ENCODE measurements around the gene BACH1. TPM values are rescaled to one million over a fixed set of nuclear protein-coding genes. Genes with fewer than 3 reads are reported as not detected.
"Not testable (repeated sequence)": the region's sequence is repeated elsewhere in the genome, so short reads cannot be mapped to it uniquely, and the experiment has no call there.

The BACH1 gene
- total and polyA plus RNA-seq, 4 donors = 9.2 to 106 (median 54.2) TPM

GRCh38 chr21:29350246-29350779 is 51.6 kb downstream of the BACH1 start:
- WGBS, 2 donors = 90 to 95% methylated on average over 6 of the region's 6 CpGs
- no peaks in the 10 kb centered on the region for H3K27me3 ChIP-seq (ENCODE audit: control insufficient read depth in 3 of 3, insufficient read depth in 3 of 3, low read length in 2 of 3)
- H3K27ac ChIP-seq (ENCODE audit: low read depth in 1 of 2, low read length in 1 of 2) = no peak overlapping the region
- no peak overlapping the region for H3K9ac ChIP-seq (ENCODE audit: insufficient read depth in 1 of 2, low read length in 2 of 2)
- TF ChIP-seq CTCF (IDR thresholded peaks at IDR 0.05; ENCODE audit: control extremely low read depth, extremely low read depth) = no peak
- DNase-seq (no peak), ATAC-seq (ENCODE audit: insufficient read depth, low FRiP score) (no peak)
- no peaks in the 10 kb centered on the region for H3K9me3 ChIP-seq (ENCODE audit: control insufficient read depth in 4 of 4, insufficient read depth in 3 of 4, low read length in 3 of 4)
- no peak overlapping the region for H3K4me3 ChIP-seq
- peaks cover 0 to 7% (median 1%) of the 10 kb centered on the region in 4 donors for H3K36me3 ChIP-seq (ENCODE audit: control insufficient read depth in 4 of 4, insufficient read depth in 4 of 4, low read length in 4 of 4)
- H3K4me1 ChIP-seq (ENCODE audit: control insufficient read depth in 5 of 5, insufficient read depth in 5 of 5, low read length in 5 of 5) = peaks cover 0 to 10% (median 6%) of the 10 kb centered on the region in 5 donors

- peak; percentile 49 for ATAC-seq (ENCODE audit: insufficient read depth, low FRiP score)
- TF ChIP-seq CTCF (IDR thresholded peaks at IDR 0.05; ENCODE audit: control extremely low read depth, extremely low read depth) = no peak
- no peak overlapping the region for H3K9ac ChIP-seq (ENCODE audit: insufficient read depth in 1 of 2, low read length in 2 of 2)
- no peaks in the 10 kb centered on the region for H3K27me3 ChIP-seq (ENCODE audit: control insufficient read depth in 3 of 3, insufficient read depth in 3 of 3, low read length in 2 of 3)
- no peaks in the 10 kb centered on the region for H3K9me3 ChIP-seq (ENCODE audit: control insufficient read depth in 4 of 4, insufficient read depth in 3 of 4, low read length in 3 of 4)
- H3K27ac ChIP-seq (ENCODE audit: low read depth in 1 of 2, low read length in 1 of 2) = no peak overlapping the region
- H3K36me3 ChIP-seq (ENCODE audit: control insufficient read depth in 4 of 4, insufficient read depth in 4 of 4, low read length in 4 of 4) = peaks cover 0 to 7% (median 1%) of the 10 kb centered on the region in 4 donors
- DNase-seq = peak in 2 of 3 donors; percentile 37 to 63
- H3K4me3 ChIP-seq = no peak overlapping the region
- peaks cover 0 to 10% (median 6%) of the 10 kb centered on the region in 5 donors for H3K4me1 ChIP-seq (ENCODE audit: control insufficient read depth in 5 of 5, insufficient read depth in 5 of 5, low read length in 5 of 5)
These were observed 53.0 kb downstream of the BACH1 start for GRCh38 chr21:29351691-29352090.

- not testable (repeated sequence) for H3K36me3 ChIP-seq (ENCODE audit: control insufficient read depth in 4 of 4, insufficient read depth in 4 of 4, low read length in 4 of 4); ATAC-seq (ENCODE audit: insufficient read depth, low FRiP score); H3K4me3 ChIP-seq; H3K27ac ChIP-seq (ENCODE audit: low read depth in 1 of 2, low read length in 1 of 2); H3K9ac ChIP-seq (ENCODE audit: insufficient read depth in 1 of 2, low read length in 2 of 2); H3K9me3 ChIP-seq (ENCODE audit: control insufficient read depth in 4 of 4, insufficient read depth in 3 of 4, low read length in 3 of 4); H3K4me1 ChIP-seq (ENCODE audit: control insufficient read depth in 5 of 5, insufficient read depth in 5 of 5, low read length in 5 of 5); H3K27me3 ChIP-seq (ENCODE audit: control insufficient read depth in 3 of 3, insufficient read depth in 3 of 3, low read length in 2 of 3); DNase-seq
- 99% methylated on average over 14 of the region's 14 CpGs for WGBS, 2 donors
These were observed 56.5 kb downstream of the BACH1 start for GRCh38 chr21:29355043-29355710.

GRCh38 chr21:29356291-29356690 is 57.6 kb downstream of the BACH1 start:
- H3K27ac ChIP-seq (ENCODE audit: low read depth in 1 of 2, low read length in 1 of 2); H3K27me3 ChIP-seq (ENCODE audit: control insufficient read depth in 3 of 3, insufficient read depth in 3 of 3, low read length in 2 of 3); H3K9me3 ChIP-seq (ENCODE audit: control insufficient read depth in 4 of 4, insufficient read depth in 3 of 4, low read length in 3 of 4); DNase-seq; ATAC-seq (ENCODE audit: insufficient read depth, low FRiP score); H3K4me3 ChIP-seq; H3K4me1 ChIP-seq (ENCODE audit: control insufficient read depth in 5 of 5, insufficient read depth in 5 of 5, low read length in 5 of 5); H3K9ac ChIP-seq (ENCODE audit: insufficient read depth in 1 of 2, low read length in 2 of 2); H3K36me3 ChIP-seq (ENCODE audit: control insufficient read depth in 4 of 4, insufficient read depth in 4 of 4, low read length in 4 of 4): not testable (repeated sequence)
- WGBS, 2 donors = 11 to 19% methylated on average over 1 of the region's 1 CpG

- not testable (repeated sequence) for H3K4me1 ChIP-seq (ENCODE audit: control insufficient read depth in 5 of 5, insufficient read depth in 5 of 5, low read length in 5 of 5); H3K4me3 ChIP-seq; H3K27me3 ChIP-seq (ENCODE audit: control insufficient read depth in 3 of 3, insufficient read depth in 3 of 3, low read length in 2 of 3); DNase-seq; ATAC-seq (ENCODE audit: insufficient read depth, low FRiP score); H3K9ac ChIP-seq (ENCODE audit: insufficient read depth in 1 of 2, low read length in 2 of 2); H3K27ac ChIP-seq (ENCODE audit: low read depth in 1 of 2, low read length in 1 of 2); H3K36me3 ChIP-seq (ENCODE audit: control insufficient read depth in 4 of 4, insufficient read depth in 4 of 4, low read length in 4 of 4); H3K9me3 ChIP-seq (ENCODE audit: control insufficient read depth in 4 of 4, insufficient read depth in 3 of 4, low read length in 3 of 4)
- 64 to 83% methylated on average over 4 of the region's 4 CpGs for WGBS, 2 donors
These were observed 58.1 kb downstream of the BACH1 start for GRCh38 chr21:29356810-29357209.
